Panc1 (cell line): ENCODE measurements around the gene UGT1A7. TPM values are rescaled to one million over a fixed set of nuclear protein-coding genes. Genes with fewer than 3 reads are reported as not detected.

Source experiments
- ATAC-seq: fragments of 200-7000 bp; cut with Tn5 transposase; 2 replicates; pipeline ENCODE4 v1.9.1; 2020; ENCODE audit warnings: mild to moderate bottlenecking, moderate library complexity
- BruUV-seq: library from RNA; stranded (reverse); fragments of 400-500 nt; replicated peaks from 2 replicates; lab custom pipeline; 2021; lab: Mats Ljungman, UMichigan
- CTCF ChIA-PET: fragments of 300-600 bp; sonication (Branson Sonifier 250); formaldehyde crosslinking; loops from one replicate; lab custom pipeline; 2022; ENCODE audit warnings: antibody characterized with exemption; lab: Charles Lee
- POLR2A ChIA-PET: fragments of 300-600 bp; sonication (Branson Sonifier 250); formaldehyde crosslinking; loops from one replicate; lab custom pipeline; 2022; ENCODE audit warnings: antibody characterized with exemption; lab: Charles Lee
- DNase-seq: peaks from one replicate; pipeline ENCODE4 v3.0.0-alpha.2; 2010; ENCODE audit warnings: low read depth, low spot score
- H3K27ac ChIP-seq: 2 replicates; pipeline ENCODE4 v1.5.1; 2011; ENCODE audit warnings: mild to moderate bottlenecking, low read length, inconsistent platforms
- H3K27me3 ChIP-seq: fragments of 200-500 bp; sonication (Bioruptor generic); 2 replicates; pipeline ENCODE4 v1.6.0; 2014; ENCODE audit warnings: low read length, inconsistent platforms; ENCODE audit not compliant: control insufficient read depth, insufficient read depth
- H3K36me3 ChIP-seq: fragments of 200-500 bp; sonication (Bioruptor generic); 2 replicates; pipeline ENCODE4 v1.5.1; 2014; ENCODE audit warnings: inconsistent platforms, mild to moderate bottlenecking, low read length, moderate library complexity; ENCODE audit not compliant: control insufficient read depth, insufficient read depth
- H3K4me1 ChIP-seq: 2 replicates; pipeline ENCODE4 v1.5.1; 2011; ENCODE audit warnings: inconsistent platforms, mild to moderate bottlenecking, low read length, moderate library complexity; ENCODE audit not compliant: control insufficient read depth, insufficient read depth
- H3K4me3 ChIP-seq, 2 experiments: 2 replicates each; pipeline ENCODE4 v1.5.1; 2011 to 2012; ENCODE audit warnings: low read depth in 2 of 2, low read length in 2 of 2, mild to moderate bottlenecking in 2 of 2, inconsistent platforms in 1 of 2, moderate library complexity in 1 of 2
- H3K9me3 ChIP-seq: fragments of 200-500 bp; sonication (Bioruptor generic); 2 replicates; pipeline ENCODE4 v1.5.1; 2014; ENCODE audit warnings: low read depth, mild to moderate bottlenecking, inconsistent platforms, low read length, moderate library complexity; ENCODE audit not compliant: control insufficient read depth, insufficient read depth
- CTCF ChIP-seq: fragments of 450-650 bp; IDR thresholded peaks from 2 replicates; pipeline ENCODE4 v1.5.1; 2017; ENCODE audit warnings: mild to moderate bottlenecking
- POLR2AphosphoS5 ChIP-seq: IDR thresholded peaks from 2 replicates; pipeline ENCODE4 v1.6.1; 2012; ENCODE audit warnings: mild to moderate bottlenecking, low read depth, low read length, moderate library complexity
- REST ChIP-seq, 2 experiments: IDR thresholded peaks; 2 replicates each; pipeline ENCODE4 v1.6.1; 2011 to 2012; ENCODE audit warnings: low read depth in 2 of 2, control low read depth in 1 of 2, low read length in 1 of 2, mild to moderate bottlenecking in 1 of 2, moderate library complexity in 1 of 2; ENCODE audit not compliant: insufficient read depth in 1 of 2
- SIN3A ChIP-seq: IDR thresholded peaks from 2 replicates; pipeline ENCODE4 v1.6.1; 2012; ENCODE audit warnings: low read depth, mild to moderate bottlenecking, low read length, moderate library complexity, borderline replicate concordance; ENCODE audit not compliant: insufficient read depth
- TCF7L2 ChIP-seq: IDR thresholded peaks from 2 replicates; pipeline ENCODE4 v1.6.1; 2011; ENCODE audit warnings: mild to moderate bottlenecking, low read depth, low read length, inconsistent platforms
- in situ Hi-C: cut with HindIII; loops from 2 replicates; pipeline ENCODE4 v1.10.0; 2016; ENCODE audit warnings: low sequenced_read_pairs, low pct_unique_long_range_greater_than_20kb
- intact Hi-C: fragments of 100-400 bp; cut with micrococcal nuclease; formaldehyde crosslinking; loops from one replicate; pipeline ENCODE4 v1.10.0; 2022; ENCODE audit not compliant: unreplicated experiment
- total RNA-seq: library from RNA; stranded (reverse); gene quantifications from one replicate; pipeline ENCODE4 v1.2.1, GENCODE V29; 2021; ENCODE audit not compliant: unreplicated experiment

Gene UGT1A7
- total RNA-seq, 1 experiment from 2014 or later = not detected

DNA sequence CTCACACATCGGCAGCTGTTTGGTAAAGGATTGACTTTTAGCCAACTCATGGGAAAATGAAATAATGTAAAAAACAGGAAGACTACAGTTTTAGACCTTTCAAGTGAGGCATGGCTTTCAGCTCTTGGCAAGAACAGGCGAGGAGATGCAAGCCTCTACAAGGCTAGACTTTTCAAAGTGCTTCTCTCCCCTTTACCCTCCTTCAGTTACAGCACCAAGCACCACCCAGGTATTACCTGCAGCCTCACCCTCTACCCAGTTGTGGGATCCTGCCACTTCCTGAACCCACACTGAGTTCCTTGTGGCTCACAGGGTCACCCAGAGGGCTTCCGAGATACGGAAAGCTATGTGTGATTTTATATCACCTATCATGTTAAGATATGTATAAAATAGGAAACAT lies 30.7 kb upstream of the UGT1A7 start:
- DNase-seq = no peak

DNA sequence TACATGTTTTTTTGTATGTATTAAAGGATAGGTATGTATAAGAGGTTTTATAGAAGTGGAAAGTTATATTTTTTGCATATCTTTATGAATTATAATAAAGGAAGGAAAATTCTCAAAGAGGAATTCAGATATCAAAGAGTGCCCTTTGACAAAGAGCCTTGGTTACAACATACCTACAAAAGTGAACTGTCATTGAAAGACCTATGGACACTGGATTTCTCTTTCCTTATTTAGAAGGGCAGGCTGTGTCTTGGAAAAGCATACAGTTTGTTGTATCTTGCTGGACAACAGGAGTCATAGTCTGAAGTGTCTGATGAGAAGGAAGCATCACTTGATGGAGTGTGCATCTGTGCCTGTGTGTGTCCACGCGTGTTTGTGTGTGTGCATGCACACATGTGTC lies 30.3 kb upstream of the UGT1A7 start:
- POLR2A ChIA-PET = no interaction called here
- Histone ChIP-seq H3K4me3 (no peak overlapping the region), H3K9me3 (no peaks in the 10 kb centered on the region), H3K4me1 (no peaks in the 10 kb centered on the region), H3K27me3 (no peaks in the 10 kb centered on the region), H3K36me3 (no peaks in the 10 kb centered on the region), H3K27ac (no peak overlapping the region)
- ATAC-seq (no peak), DNase-seq (no peak)
- BruUV-seq = no TSS peak
- in situ Hi-C loops = no loop called here
- CTCF ChIA-PET = no interaction called here
- intact Hi-C loops = no loop called here
- TF ChIP-seq REST (IDR thresholded peaks at IDR 0.05; ENCODE audit: insufficient read depth in 1 of 2, low read depth in 2 of 2, low read length in 1 of 2) = no peak
- no peak for TF ChIP-seq POLR2AphosphoS5
- TF ChIP-seq SIN3A = no peak
- no peak for TF ChIP-seq CTCF
- TF ChIP-seq TCF7L2 = no peak

More for the DNA sequence above, 30.7 kb upstream of the UGT1A7 start:
- TF ChIP-seq REST (IDR thresholded peaks at IDR 0.05; ENCODE audit: insufficient read depth in 1 of 2, low read depth in 2 of 2, low read length in 1 of 2) (no peak), POLR2AphosphoS5 (no peak), CTCF (no peak), SIN3A (no peak), TCF7L2 (no peak)
- no peaks in the 10 kb centered on the region for H3K27me3 ChIP-seq
- no peaks in the 10 kb centered on the region for H3K4me1 ChIP-seq
- intact Hi-C loops (no loop called here), in situ Hi-C loops (no loop called here)
- POLR2A ChIA-PET = no interaction called here
- no TSS peak for BruUV-seq
- H3K36me3 ChIP-seq = no peaks in the 10 kb centered on the region
- no peak for ATAC-seq
- CTCF ChIA-PET = no interaction called here
- H3K27ac ChIP-seq = no peak overlapping the region
- no peaks in the 10 kb centered on the region for H3K9me3 ChIP-seq
- H3K4me3 ChIP-seq = no peak overlapping the region
